ENCODE results near the gene GGN.

DNA sequence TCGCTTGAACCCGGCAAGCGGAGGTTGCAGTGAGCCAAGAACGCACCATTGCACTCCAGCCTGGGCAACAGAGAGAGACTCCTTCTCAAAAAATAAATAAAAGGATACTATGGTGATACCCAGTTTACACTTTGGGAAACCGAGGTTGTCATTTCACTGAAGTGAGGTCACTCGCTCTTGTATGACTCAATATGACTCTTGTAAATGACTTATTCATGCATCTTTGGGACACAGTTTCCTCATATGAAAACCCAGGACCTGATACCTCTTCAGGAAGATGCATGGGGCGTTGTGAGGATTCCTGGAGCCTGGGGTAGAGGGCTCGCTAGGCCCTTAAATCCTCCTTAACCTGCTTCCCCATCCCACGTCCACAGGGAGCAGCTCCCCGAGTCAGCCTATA lies 9.0 kb downstream of the GGN start:
- TF ChIP-seq, protein P1, sequence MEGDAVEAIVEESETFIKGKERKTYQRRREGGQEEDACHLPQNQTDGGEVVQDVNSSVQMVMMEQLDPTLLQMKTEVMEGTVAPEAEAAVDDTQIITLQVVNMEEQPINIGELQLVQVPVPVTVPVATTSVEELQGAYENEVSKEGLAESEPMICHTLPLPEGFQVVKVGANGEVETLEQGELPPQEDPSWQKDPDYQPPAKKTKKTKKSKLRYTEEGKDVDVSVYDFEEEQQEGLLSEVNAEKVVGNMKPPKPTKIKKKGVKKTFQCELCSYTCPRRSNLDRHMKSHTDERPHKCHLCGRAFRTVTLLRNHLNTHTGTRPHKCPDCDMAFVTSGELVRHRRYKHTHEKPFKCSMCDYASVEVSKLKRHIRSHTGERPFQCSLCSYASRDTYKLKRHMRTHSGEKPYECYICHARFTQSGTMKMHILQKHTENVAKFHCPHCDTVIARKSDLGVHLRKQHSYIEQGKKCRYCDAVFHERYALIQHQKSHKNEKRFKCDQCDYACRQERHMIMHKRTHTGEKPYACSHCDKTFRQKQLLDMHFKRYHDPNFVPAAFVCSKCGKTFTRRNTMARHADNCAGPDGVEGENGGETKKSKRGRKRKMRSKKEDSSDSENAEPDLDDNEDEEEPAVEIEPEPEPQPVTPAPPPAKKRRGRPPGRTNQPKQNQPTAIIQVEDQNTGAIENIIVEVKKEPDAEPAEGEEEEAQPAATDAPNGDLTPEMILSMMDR (IDR thresholded peaks at IDR 0.05): no peak
- TF ChIP-seq EP300 (IDR thresholded peaks at IDR 0.05) (no peak), POLR2A (IDR thresholded peaks at IDR 0.05) (no peak), POLR2AphosphoS5 (IDR thresholded peaks at IDR 0.05) (no peak)

Data from sigmoid colon (tissue), 4 donors.